ENCODE results near the gene R3HDM2. TPM values are rescaled to one million over a fixed set of nuclear protein-coding genes. Genes with fewer than 3 reads are reported as not detected.

The R3HDM2 gene
- total and polyA plus RNA-seq, 2 of the 13 experiments (the other 11 are each of a cell fraction or from before 2014, with no cell fraction given), result 11.1 to 23.5 TPM

GRCh38 chr12:57456145-57456700 is 25.4 kb upstream of the R3HDM2 start (continued):
- peak; percentile 92 for TF ChIP-seq CTCF (CRISPR knock-in tag; IDR thresholded peaks at IDR 0.05)
- TF ChIP-seq MAX (IDR thresholded peaks at IDR 0.05), result no peak
- no peak for TF ChIP-seq ZNF747 (CRISPR knock-in tag; IDR thresholded peaks at IDR 0.05; ENCODE audit: borderline replicate concordance)
- TF ChIP-seq TCF12 (IDR thresholded peaks at IDR 0.05), result no peak
- TF ChIP-seq TCF12 (CRISPR knock-in tag; IDR thresholded peaks at IDR 0.05), result 0 out of 2 replicates have a peak, but pooled peaks have one; percentile 51
- TF ChIP-seq ZFP82 (CRISPR knock-in tag; IDR thresholded peaks at IDR 0.05; ENCODE audit: borderline replicate concordance), result no peak
- peak; percentile 85; the same call in 1 of the 2 replicates for TF ChIP-seq KAT7 (CRISPR knock-in tag; IDR thresholded peaks at IDR 0.05; ENCODE audit: borderline replicate concordance)
- TF ChIP-seq ARNTL (CRISPR knock-in tag; IDR thresholded peaks at IDR 0.05), result no peak
- TF ChIP-seq ZNF570 (CRISPR knock-in tag; IDR thresholded peaks at IDR 0.05; ENCODE audit: borderline replicate concordance), result no peak
- TF ChIP-seq CBX5 (CRISPR knock-in tag; IDR thresholded peaks at IDR 0.05; ENCODE audit: borderline replicate concordance), result no peak
- TF ChIP-seq ZKSCAN1 (IDR thresholded peaks at IDR 0.05; ENCODE audit: low read length), result no peak
- 0 out of 2 replicates have a peak, but pooled peaks have one; percentile 36 for TF ChIP-seq BCL3 (CRISPR knock-in tag; IDR thresholded peaks at IDR 0.05)
- TF ChIP-seq ZBTB26 (CRISPR knock-in tag; IDR thresholded peaks at IDR 0.05; ENCODE audit: borderline replicate concordance), result no peak
- TF ChIP-seq ZNF556 (CRISPR knock-in tag; IDR thresholded peaks at IDR 0.05; ENCODE audit: borderline replicate concordance), result no peak
- no peak for TF ChIP-seq RFXANK (CRISPR knock-in tag; IDR thresholded peaks at IDR 0.05)
- 0 out of 2 replicates have a peak, but pooled peaks have one; percentile 35 for TF ChIP-seq TFDP2 (CRISPR knock-in tag; IDR thresholded peaks at IDR 0.05)
- TF ChIP-seq SYNCRIP (IDR thresholded peaks at IDR 0.05; ENCODE audit: insufficient read depth, low read depth, low read length), result no peak
- TF ChIP-seq ZNF34 (CRISPR knock-in tag; IDR thresholded peaks at IDR 0.05; ENCODE audit: borderline replicate concordance), result no peak
- no peak for TF ChIP-seq JUND (CRISPR knock-in tag; IDR thresholded peaks at IDR 0.05)
- no peak for TF ChIP-seq ZSCAN20 (CRISPR knock-in tag; IDR thresholded peaks at IDR 0.05; ENCODE audit: borderline replicate concordance)
- TF ChIP-seq ZNF256 (CRISPR knock-in tag; conservative IDR thresholded peaks at IDR 0.05), result no peak
- TF ChIP-seq ARNT2 (CRISPR knock-in tag; IDR thresholded peaks at IDR 0.05; ENCODE audit: low read depth), result no peak
- TF ChIP-seq TEAD2 (CRISPR knock-in tag; IDR thresholded peaks at IDR 0.05), result no peak
- no peak for TF ChIP-seq GMEB1 (CRISPR knock-in tag; IDR thresholded peaks at IDR 0.05; ENCODE audit: borderline replicate concordance)
